HepG2 (cell line): ENCODE data around the gene SIRPB2. TPM values are rescaled to one million over a fixed set of nuclear protein-coding genes. Genes with fewer than 3 reads are reported as not detected.

Source experiments
- ATAC-seq: fragments of 200-7000 bp; cut with Tn5 transposase; 3 replicates; pipeline ENCODE4 v1.9.1; 2020; ENCODE audit warnings: mild to moderate bottlenecking, moderate library complexity
- BruUV-seq: library from RNA; stranded (reverse); fragments of 400-500 nt; replicated peaks from 2 replicates; lab custom pipeline; 2021; lab: Mats Ljungman, UMichigan
- CTCF ChIA-PET: fragments of 300-600 bp; formaldehyde crosslinking; extraction: SDS; loops from one replicate; lab custom pipeline; 2021; ENCODE audit warnings: low total read pairs, inconsistent platforms, low intra/inter-chr PET ratio; lab: Yijun Ruan, JAX
- POLR2A ChIA-PET: fragments of 350-600 bp; sonication (Branson Sonifier 250); formaldehyde crosslinking; loops from one replicate; lab custom pipeline; 2020; ENCODE audit warnings: antibody characterized with exemption, inconsistent platforms; lab: Yijun Ruan, JAX
- DNase-seq: peaks from one replicate; pipeline ENCODE4 v3.0.0-alpha.2; 2015; ENCODE audit warnings: low spot score
- FAIRE-seq: peaks from 3 replicates; lab custom pipeline; 2011; peaks lifted over from hg19 to GRCh38; lab: Jason Lieb, UNC
- H2AFZ ChIP-seq: one replicate; pipeline ENCODE4 v1.6.1; 2011; ENCODE audit warnings: low read length, inconsistent platforms
- H3K27ac ChIP-seq: fragments of 300-600 bp; 3 replicates; pipeline ENCODE4 v1.8.0; 2011; ENCODE audit warnings: mixed run types, mild to moderate bottlenecking, mixed read lengths, low read length, inconsistent platforms; ENCODE audit not compliant: insufficient read depth; ENCODE audit errors: extremely low read length
- H3K27me3 ChIP-seq, 2 experiments: fragments of 200-600 bp in 1 of 2; 2 replicates in 1 of 2; 3 replicates in 1 of 2; pipeline versions ENCODE4 v1.6.0 to v1.8.0; 2011; ENCODE audit warnings: low read length in 2 of 2, mild to moderate bottlenecking in 2 of 2, moderate library complexity in 2 of 2, inconsistent platforms in 1 of 2; ENCODE audit not compliant: insufficient read depth in 2 of 2, control insufficient read depth in 1 of 2
- H3K36me3 ChIP-seq, 2 experiments: fragments of 200-600 bp in 1 of 2; replicated peaks in 1 of 2; 2 replicates in 1 of 2; 3 replicates in 1 of 2; pipeline versions ENCODE4 v1.5.1 to v1.8.0; 2011; ENCODE audit warnings: low read length in 2 of 2, inconsistent platforms in 1 of 2; ENCODE audit not compliant: insufficient read depth in 2 of 2, control insufficient read depth in 1 of 2
- H3K4me1 ChIP-seq: 2 replicates; pipeline ENCODE4 v1.5.1; 2012; ENCODE audit warnings: low read length, inconsistent platforms; ENCODE audit not compliant: insufficient read depth
- H3K4me2 ChIP-seq: 2 replicates; pipeline ENCODE4 v1.6.0; 2011; ENCODE audit warnings: low read depth, low read length, inconsistent platforms
- H3K4me3 ChIP-seq, 3 experiments: fragments of 200-600 bp in 1 of 3; sonication (generic), shearing (Covaris generic) in 1 of 3; replicated peaks in 1 of 3; 2 replicates each; pipeline ENCODE4 v1.5.1; 2011 to 2016; ENCODE audit warnings: low read length in 3 of 3, inconsistent platforms in 2 of 3, low read depth in 2 of 3, mild to moderate bottlenecking in 2 of 3, control low read depth in 1 of 3, mixed read lengths in 1 of 3; ENCODE audit not compliant: insufficient read depth in 1 of 3
- H3K79me2 ChIP-seq: one replicate; pipeline ENCODE4 v1.6.1; 2011; ENCODE audit warnings: low read length, inconsistent platforms; ENCODE audit not compliant: insufficient read depth
- H3K9ac ChIP-seq: 2 replicates; pipeline ENCODE4 v1.6.0; 2011; ENCODE audit warnings: mild to moderate bottlenecking, low read depth, low read length, inconsistent platforms; ENCODE audit not compliant: insufficient read depth
- H3K9me3 ChIP-seq: 2 replicates; pipeline ENCODE4 v1.5.1; 2012; ENCODE audit warnings: mild to moderate bottlenecking, low read length
- H4K20me1 ChIP-seq: 2 replicates; pipeline ENCODE4 v1.6.0; 2011; ENCODE audit warnings: inconsistent platforms, mild to moderate bottlenecking, low read length, moderate library complexity; ENCODE audit not compliant: insufficient read depth
- ARNT ChIP-seq: fragments of 450-650 bp; IDR thresholded peaks from 2 replicates; pipeline ENCODE4 v1.6.1; 2017
- FIP1L1 ChIP-seq: fragments of 200-400 bp; formaldehyde crosslinking; IDR thresholded peaks from 2 replicates; pipeline ENCODE4 v1.6.1; 2018; ENCODE audit warnings: low read depth, mild to moderate bottlenecking, low read length, moderate library complexity, borderline replicate concordance; ENCODE audit not compliant: insufficient read depth
- GATAD1 ChIP-seq: IDR thresholded peaks from 2 replicates; pipeline ENCODE4 v1.6.1; 2016; ENCODE audit warnings: missing genetic modification reagents, missing compliant biosample characterization
- KIAA2018 ChIP-seq: sonication (generic); formaldehyde crosslinking; IDR thresholded peaks from 2 replicates; pipeline ENCODE4 v1.5.0; 2020; ENCODE audit warnings: mild to moderate bottlenecking, missing genetic modification reagents, borderline replicate concordance
- PHF20 ChIP-seq: sonication (generic); formaldehyde crosslinking; IDR thresholded peaks from 2 replicates; pipeline ENCODE4 v1.5.0; 2020; ENCODE audit warnings: mild to moderate bottlenecking, missing genetic modification reagents
- PHF5A ChIP-seq: IDR thresholded peaks from one replicate; pipeline ENCODE4 v1.6.1; 2018; ENCODE audit warnings: low read depth, missing genetic modification reagents; ENCODE audit not compliant: unreplicated experiment
- XRCC5 ChIP-seq: fragments of 200-400 bp; formaldehyde crosslinking; optimal IDR thresholded peaks from 2 replicates; pipeline ENCODE3; 2017; ENCODE audit warnings: mild to moderate bottlenecking, low read length
- ZBTB34 ChIP-seq: sonication (generic); formaldehyde crosslinking; IDR thresholded peaks from 2 replicates; pipeline ENCODE4 v1.8.0; 2022; ENCODE audit warnings: mild to moderate bottlenecking, missing genetic modification reagents
- ZNF101 ChIP-seq: sonication (generic); formaldehyde crosslinking; IDR thresholded peaks from 2 replicates; pipeline ENCODE4 v1.4.0; 2020; ENCODE audit warnings: mild to moderate bottlenecking, low read depth, missing genetic modification reagents, borderline replicate concordance
- ZNF121 ChIP-seq: sonication (generic); formaldehyde crosslinking; IDR thresholded peaks from 2 replicates; pipeline ENCODE4 v1.5.0; 2020; ENCODE audit warnings: mild to moderate bottlenecking, missing genetic modification reagents
- ZNF512B ChIP-seq: sonication (generic); formaldehyde crosslinking; IDR thresholded peaks from 2 replicates; pipeline ENCODE4 v1.5.1; 2020; ENCODE audit warnings: missing genetic modification reagents, mild to moderate bottlenecking, borderline replicate concordance
- ZNF652 ChIP-seq: IDR thresholded peaks from 2 replicates; pipeline ENCODE4 v1.6.1; 2016; ENCODE audit warnings: low read depth, borderline replicate concordance
- ZNF781 ChIP-seq: sonication (generic); formaldehyde crosslinking; IDR thresholded peaks from 2 replicates; pipeline ENCODE4 v1.5.1; 2020; ENCODE audit warnings: borderline replicate concordance, mild to moderate bottlenecking, missing genetic modification reagents; ENCODE audit errors: not compliant biosample characterization
- WGBS: methylation state at CpG from one replicate; pipeline ENCODE4 v1.1.6; 2017; ENCODE audit warnings: low lambda C conversion rate; 5-methylcytosine and 5-hydroxymethylcytosine counted together
- in situ Hi-C: cut with HindIII; loops from 2 replicates; pipeline ENCODE4 v1.10.0; 2017; ENCODE audit warnings: low pct_unique_long_range_greater_than_20kb; ENCODE audit not compliant: extremely low pct_ligation_motif_present
- intact Hi-C: fragments of 100-400 bp; cut with micrococcal nuclease; formaldehyde crosslinking; loops from one replicate; pipeline ENCODE4 v1.10.0; 2022; ENCODE audit not compliant: unreplicated experiment
- polyA plus RNA-seq, 8 experiments: library from polyadenylated mRNA; depleted of rRNA in 3 of 8; stranded (reverse) in 7 of 8; unstranded in 1 of 8; fragments of >200 nt; fragmentation: Illumina TruSeq in 4 of 8; extraction: Trizol in 4 of 8; gene quantifications; 2 replicates each; pipeline versions ENCODE4 v1.2.1 to v1.2.3, GENCODE V29; 2011 to 2016; ENCODE audit warnings: low read depth in 4 of 8, missing spikeins in 1 of 8, mixed read lengths in 1 of 8; ENCODE audit not compliant: insufficient read depth in 1 of 8
- total RNA-seq, 5 experiments: library from RNA; depleted of rRNA; stranded (reverse); fragments of >200 nt; fragmentation: Illumina TruSeq; extraction: Trizol; gene quantifications; 2 replicates each; pipeline ENCODE4 v1.2.3, GENCODE V29; 2016; ENCODE audit warnings: low read depth in 1 of 5

Gene SIRPB2
- total and polyA plus RNA-seq, 2 of the 13 experiments (the other 11 are each of a cell fraction or from before 2014, with no cell fraction given), result not detected

GRCh38 chr20:1505361-1505760, 14.1 kb upstream of the SIRPB2 start:
- no peak overlapping the region for H3K27ac ChIP-seq
- no peaks in the 10 kb centered on the region for H4K20me1 ChIP-seq
- no peaks in the 10 kb centered on the region for H3K36me3 ChIP-seq
- BruUV-seq, result no TSS peak
- FAIRE-seq (no peak), DNase-seq (no peak), ATAC-seq (no peak)
- in situ Hi-C loops (no loop called here), intact Hi-C loops (no loop called here)
- H3K4me2 ChIP-seq, result no peak overlapping the region
- H3K79me2 ChIP-seq, result no peaks in the 10 kb centered on the region
- WGBS, result 3% methylated on average over 3 of the region's 3 CpGs
- H2AFZ ChIP-seq, result no peak overlapping the region
- H3K9ac ChIP-seq, result no peak overlapping the region
- peaks cover 0 to 6% of the 10 kb centered on the region in 2 experiments; a peak in 3 of 5 replicates for H3K27me3 ChIP-seq
- CTCF ChIA-PET, result no interaction called here
- H3K4me1 ChIP-seq, result peaks cover 4% of the 10 kb centered on the region; the same call in 1 of the 2 replicates
- no peak overlapping the region for H3K4me3 ChIP-seq
- H3K9me3 ChIP-seq, result no peaks in the 10 kb centered on the region
- POLR2A ChIA-PET, result no interaction called here
- no peak for TF ChIP-seq PHF20 (CRISPR knock-in tag)
- TF ChIP-seq PHF5A (CRISPR knock-in tag), result no peak
- TF ChIP-seq ZNF652 (CRISPR knock-in tag), result no peak
- TF ChIP-seq ZNF121 (CRISPR knock-in tag), result no peak
- TF ChIP-seq GATAD1, result no peak
- no peak for TF ChIP-seq XRCC5
- no peak for TF ChIP-seq ZNF512B (CRISPR knock-in tag)
- TF ChIP-seq ZNF101 (CRISPR knock-in tag), result no peak
- no peak for TF ChIP-seq FIP1L1
- no peak for TF ChIP-seq KIAA2018
- TF ChIP-seq ZNF781 (CRISPR knock-in tag), result no peak
- TF ChIP-seq ARNT, result no peak
- TF ChIP-seq ZBTB34, result no peak
